H9 (cell line): ENCODE data around the gene PLEKHG3. TPM values are rescaled to one million over a fixed set of nuclear protein-coding genes. Genes with fewer than 3 reads are reported as not detected.

Experiments used
- DNase-seq: peaks from one replicate; pipeline ENCODE4 v3.0.0-alpha.2; 2017
- H2AFZ ChIP-seq: one replicate; pipeline ENCODE4 v1.6.1; 2013; ENCODE audit warnings: mild to moderate bottlenecking, low read length, control low read depth, moderate library complexity
- H2AK5ac ChIP-seq: 2 replicates; pipeline ENCODE4 v1.6.1; 2013; ENCODE audit warnings: low read length, control low read depth, mixed read lengths; ENCODE audit not compliant: insufficient read length
- H2BK120ac ChIP-seq: one replicate; pipeline ENCODE4 v1.6.1; 2013; ENCODE audit warnings: low read depth, mild to moderate bottlenecking, low read length, control low read depth, inconsistent platforms; ENCODE audit not compliant: poor library complexity, severe bottlenecking
- H2BK12ac ChIP-seq: 2 replicates; pipeline ENCODE4 v1.6.1; 2013; ENCODE audit warnings: low read length, control low read depth, mixed read lengths, low read depth; ENCODE audit not compliant: insufficient read length
- H2BK15ac ChIP-seq: 2 replicates; pipeline ENCODE4 v1.6.1; 2013; ENCODE audit warnings: low read depth, low read length, control low read depth
- H2BK20ac ChIP-seq: one replicate; pipeline ENCODE4 v1.6.1; 2013; ENCODE audit warnings: low read depth, mild to moderate bottlenecking, low read length, control low read depth, inconsistent platforms; ENCODE audit not compliant: poor library complexity, severe bottlenecking
- H2BK5ac ChIP-seq: 2 replicates; pipeline ENCODE4 v1.6.1; 2013; ENCODE audit warnings: low read length, control low read depth, mixed read lengths; ENCODE audit not compliant: insufficient read length
- H3K14ac ChIP-seq: 2 replicates; pipeline ENCODE4 v1.6.1; 2013; ENCODE audit warnings: low read length, control low read depth; ENCODE audit not compliant: insufficient read depth
- H3K18ac ChIP-seq: 2 replicates; pipeline ENCODE4 v1.6.1; 2013; ENCODE audit warnings: low read depth, mild to moderate bottlenecking, mixed read lengths, low read length, control low read depth; ENCODE audit not compliant: insufficient read length
- H3K23ac ChIP-seq: 2 replicates; pipeline ENCODE4 v1.6.1; 2013; ENCODE audit warnings: low read length, control low read depth, mixed read lengths, low read depth; ENCODE audit not compliant: insufficient read length
- H3K23me2 ChIP-seq: 2 replicates; pipeline ENCODE4 v1.6.1; 2013; ENCODE audit warnings: low read depth, mild to moderate bottlenecking, mixed read lengths, low read length, control low read depth; ENCODE audit not compliant: insufficient read length, poor library complexity, severe bottlenecking
- H3K27ac ChIP-seq: 2 replicates; pipeline ENCODE4 v1.5.1; 2013; ENCODE audit warnings: low read length, control low read depth, mixed read lengths, low read depth; ENCODE audit not compliant: insufficient read length
- H3K27me3 ChIP-seq: 2 replicates; pipeline ENCODE4 v1.6.1; 2013; ENCODE audit warnings: low read length, control low read depth, inconsistent platforms; ENCODE audit not compliant: insufficient read depth
- H3K4ac ChIP-seq: 2 replicates; pipeline ENCODE4 v1.6.1; 2013; ENCODE audit warnings: low read depth, mild to moderate bottlenecking, control low read depth, inconsistent platforms, low read length, moderate library complexity
- H3K4me1 ChIP-seq: 2 replicates; pipeline ENCODE4 v1.6.1; 2013; ENCODE audit warnings: low read length, control low read depth, inconsistent platforms; ENCODE audit not compliant: insufficient read depth
- H3K4me2 ChIP-seq: 2 replicates; pipeline ENCODE4 v1.6.1; 2013; ENCODE audit warnings: low read length, control low read depth, mixed read lengths; ENCODE audit not compliant: insufficient read length, insufficient read depth
- H3K56ac ChIP-seq: 2 replicates; pipeline ENCODE4 v1.6.1; 2013; ENCODE audit warnings: low read depth, mild to moderate bottlenecking, mixed read lengths, low read length, control low read depth; ENCODE audit not compliant: insufficient read length
- H3K79me1 ChIP-seq: 2 replicates; pipeline ENCODE4 v1.6.1; 2013; ENCODE audit warnings: low read depth, mild to moderate bottlenecking, moderate library complexity, low read length, control low read depth, inconsistent platforms; ENCODE audit not compliant: insufficient read depth, poor library complexity, severe bottlenecking
- H3K79me2 ChIP-seq: 2 replicates; pipeline ENCODE4 v1.6.1; 2013; ENCODE audit warnings: low read length, control low read depth, inconsistent platforms; ENCODE audit not compliant: insufficient read depth
- H3K9ac ChIP-seq: 2 replicates; pipeline ENCODE4 v1.6.1; 2013; ENCODE audit warnings: low read length, control low read depth, mixed read lengths; ENCODE audit not compliant: insufficient read length; ENCODE audit errors: extremely low read depth
- H3K9me3 ChIP-seq: one replicate; pipeline ENCODE4 v1.6.1; 2013; ENCODE audit warnings: low read depth, low read length, inconsistent platforms; ENCODE audit not compliant: control insufficient read depth
- H3T11ph ChIP-seq: one replicate; pipeline ENCODE4 v1.6.1; 2013; ENCODE audit warnings: mild to moderate bottlenecking, low read length, control low read depth, inconsistent platforms
- H4K20me1 ChIP-seq: one replicate; pipeline ENCODE4 v1.6.1; 2013; ENCODE audit not compliant: control insufficient read depth, insufficient read length, insufficient read depth
- H4K5ac ChIP-seq: 2 replicates; pipeline ENCODE4 v1.6.1; 2013; ENCODE audit warnings: low read depth, mild to moderate bottlenecking, mixed read lengths, low read length, control low read depth; ENCODE audit not compliant: insufficient read length
- H4K8ac ChIP-seq: replicated peaks from 2 replicates; pipeline ENCODE4 v1.6.1; 2013; ENCODE audit warnings: low read length, control low read depth, mixed read lengths, low read depth; ENCODE audit not compliant: insufficient read length
- H4K91ac ChIP-seq: 2 replicates; pipeline ENCODE4 v1.6.1; 2013; ENCODE audit warnings: low read depth, mild to moderate bottlenecking, moderate library complexity, mixed read lengths, low read length, control low read depth; ENCODE audit not compliant: insufficient read length
- H3K27ac Mint-ChIP-seq, 3 experiments: 2 replicates in 2 of 3; 3 replicates in 1 of 3; pipeline ENCODE4 v1.8.0; 2020 to 2021; ENCODE audit warnings: mixed read lengths in 3 of 3, mild to moderate bottlenecking in 1 of 3, moderate library complexity in 1 of 3
- H3K27me3 Mint-ChIP-seq: 2 replicates; pipeline ENCODE4 v1.8.0; 2021; ENCODE audit warnings: low read depth, mild to moderate bottlenecking, moderate library complexity, mixed read lengths
- H3K36me3 Mint-ChIP-seq, 3 experiments: 2 replicates in 2 of 3; 3 replicates in 1 of 3; pipeline ENCODE4 v1.8.0; 2020 to 2021; ENCODE audit warnings: low read depth in 3 of 3, mixed read lengths in 3 of 3; ENCODE audit not compliant: insufficient read depth in 1 of 3
- H3K4me1 Mint-ChIP-seq, 2 experiments: 2 replicates each; pipeline ENCODE4 v1.8.0; 2020; ENCODE audit warnings: mixed read lengths in 2 of 2
- H3K4me3 Mint-ChIP-seq, 2 experiments: 2 replicates in 1 of 2; 3 replicates in 1 of 2; pipeline ENCODE4 v1.8.0; 2020 to 2021; ENCODE audit warnings: mild to moderate bottlenecking in 2 of 2, mixed read lengths in 2 of 2, moderate library complexity in 1 of 2
- H3K9me3 Mint-ChIP-seq, 2 experiments: 2 replicates in 1 of 2; 3 replicates in 1 of 2; pipeline ENCODE4 v1.8.0; 2020; ENCODE audit warnings: mild to moderate bottlenecking in 2 of 2, mixed read lengths in 2 of 2, moderate library complexity in 1 of 2
- CTCF ChIP-seq: fragments of 200-600 bp; sonication (generic); conservative IDR thresholded peaks from 3 replicates; pipeline ENCODE4 v1.8.0; 2021; ENCODE audit warnings: antibody characterized with exemption, mild to moderate bottlenecking
- whole genome bisulfite sequencing: extraction: QIAGEN DNeasy Blood & Tissue Kit; methylation state at CpG from one replicate; pipeline ENCODE4 v1.1.7; 2013; ENCODE audit warnings: missing lambda C conversion rate, low lambda C conversion rate, mixed read lengths; ENCODE audit not compliant: insufficient read length; ENCODE audit errors: extremely low coverage; 5-methylcytosine and 5-hydroxymethylcytosine counted together
- total RNA-seq: library from RNA; stranded (reverse); gene quantifications from 2 replicates; pipeline ENCODE4 v1.2.1, GENCODE V29; 2021

The PLEKHG3 gene
- total RNA-seq, 1 experiment from 2014 or later = 48.5 TPM

DNA sequence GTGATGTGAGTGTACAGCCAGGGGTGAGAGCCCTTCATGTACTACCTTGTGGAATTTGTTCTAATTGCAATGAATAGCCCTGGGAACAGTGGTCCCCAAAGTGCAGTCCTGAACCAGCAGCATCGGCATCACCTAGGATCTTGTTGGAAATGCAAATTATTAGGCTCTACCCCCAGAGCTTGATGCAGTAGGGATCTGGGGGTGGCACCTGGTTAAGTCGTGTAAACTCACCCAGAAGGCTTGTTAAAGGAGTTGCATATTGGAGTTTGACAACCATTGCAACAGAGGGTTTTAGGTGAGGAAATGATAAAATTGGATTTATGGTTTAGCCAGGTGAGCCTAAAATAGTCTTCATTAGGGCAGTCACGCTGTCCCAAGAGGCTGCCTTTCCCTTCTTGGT, 73.2 kb downstream of the PLEKHG3 start:
- H2BK20ac ChIP-seq = no peak overlapping the region
- no peaks in the 10 kb centered on the region for H3K9me3 ChIP-seq
- H3K79me2 ChIP-seq = no peaks in the 10 kb centered on the region
- WGBS = no CpG with 5 or more reads among the region's 3 CpGs
- H3K9ac ChIP-seq = no peak overlapping the region
- no peaks in the 10 kb centered on the region for H3K4me1 ChIP-seq
- no peak overlapping the region for H4K5ac ChIP-seq
- H4K8ac ChIP-seq = no peak overlapping the region
- Mint-ChIP-seq H3K4me1 (peaks cover 8% of the 10 kb centered on the region in 2 experiments; a peak in 3 of 4 replicates), H3K36me3 (peaks cover 7 to 31% (median 9%) of the 10 kb centered on the region in 3 experiments; a peak in 6 of 7 replicates), H3K27ac (no peak overlapping the region), H3K27me3 (peaks cover 3% of the 10 kb centered on the region; the same call in 1 of the 2 replicates), H3K9me3 (peaks cover 22 to 27% of the 10 kb centered on the region in 2 experiments), H3K4me3 (no peak overlapping the region)
- no peak overlapping the region for H3K4me2 ChIP-seq
- H3K23ac ChIP-seq = no peak overlapping the region
- H3T11ph ChIP-seq = no peak overlapping the region
- H3K23me2 ChIP-seq = no peaks in the 10 kb centered on the region
- H3K27me3 ChIP-seq = no peaks in the 10 kb centered on the region
- no peak overlapping the region for H3K56ac ChIP-seq
- no peak for DNase-seq
- H3K27ac ChIP-seq = no peak overlapping the region
- H2BK12ac ChIP-seq = no peak overlapping the region
- H4K91ac ChIP-seq = no peak overlapping the region
- no peak overlapping the region for H2BK120ac ChIP-seq
- no peak overlapping the region for H2AFZ ChIP-seq
- no peak for TF ChIP-seq CTCF
- H2AK5ac ChIP-seq = no peak overlapping the region
- H3K14ac ChIP-seq = no peak overlapping the region
- no peaks in the 10 kb centered on the region for H3K79me1 ChIP-seq
- no peak overlapping the region for H2BK5ac ChIP-seq
- no peak overlapping the region for H2BK15ac ChIP-seq
- no peaks in the 10 kb centered on the region for H4K20me1 ChIP-seq
- H3K4ac ChIP-seq = no peak overlapping the region
- H3K18ac ChIP-seq = no peak overlapping the region
